ENCODE measurements around the gene HOXA7.
A peak's percentile ranks its signal among the peaks of the same experiment; 100 is the strongest.

The HOXA7 gene

GRCh38 chr7:27198871-27199801 lies 42.7 kb upstream of the HOXA7 start:
- Histone ChIP-seq H3K27me3 (replicated peaks; ENCODE audit: control insufficient read depth, insufficient read depth, low read length) (peaks cover 11% of the 10 kb centered on the region), H3K4me3 (replicated peaks; ENCODE audit: low read depth, low read length) (no peak overlapping the region), H3K36me3 (ENCODE audit: control insufficient read depth, insufficient read depth, low read length) (no peaks in the 10 kb centered on the region)
- TF ChIP-seq CTCF (IDR thresholded peaks at IDR 0.05; ENCODE audit: insufficient read depth, low read length, poor library complexity, severe bottlenecking): no peak
- no peak for DNase-seq (ENCODE audit: extremely low read depth, insufficient read length)

GRCh38 chr7:27198138-27198841 lies 41.8 kb upstream of the HOXA7 start:
- Histone ChIP-seq H3K36me3 (ENCODE audit: control insufficient read depth, insufficient read depth, low read length) (no peaks in the 10 kb centered on the region), H3K27me3 (replicated peaks; ENCODE audit: control insufficient read depth, insufficient read depth, low read length) (peaks cover 15% of the 10 kb centered on the region), H3K4me3 (replicated peaks; ENCODE audit: low read depth, low read length) (no peak overlapping the region)
- no peak for TF ChIP-seq CTCF (IDR thresholded peaks at IDR 0.05; ENCODE audit: insufficient read depth, low read length, poor library complexity, severe bottlenecking)
- DNase-seq (ENCODE audit: extremely low read depth, insufficient read length): no peak

GRCh38 chr7:27197137-27198042 lies 40.9 kb upstream of the HOXA7 start:
- no peak for TF ChIP-seq CTCF (IDR thresholded peaks at IDR 0.05; ENCODE audit: insufficient read depth, low read length, poor library complexity, severe bottlenecking)
- no peak for DNase-seq (ENCODE audit: extremely low read depth, insufficient read length)
- Histone ChIP-seq H3K36me3 (ENCODE audit: control insufficient read depth, insufficient read depth, low read length) (no peaks in the 10 kb centered on the region), H3K27me3 (replicated peaks; ENCODE audit: control insufficient read depth, insufficient read depth, low read length) (peaks cover 15% of the 10 kb centered on the region), H3K4me3 (replicated peaks; ENCODE audit: low read depth, low read length) (no peak overlapping the region)

GRCh38 chr7:27196287-27196767 lies 39.9 kb upstream of the HOXA7 start:
- no peak for DNase-seq (ENCODE audit: extremely low read depth, insufficient read length)
- H3K4me3 ChIP-seq (replicated peaks; ENCODE audit: low read depth, low read length): no peak overlapping the region
- TF ChIP-seq CTCF (IDR thresholded peaks at IDR 0.05; ENCODE audit: insufficient read depth, low read length, poor library complexity, severe bottlenecking): peak; percentile 72
- H3K36me3 ChIP-seq (ENCODE audit: control insufficient read depth, insufficient read depth, low read length): no peaks in the 10 kb centered on the region
- H3K27me3 ChIP-seq (replicated peaks; ENCODE audit: control insufficient read depth, insufficient read depth, low read length): peaks cover 14% of the 10 kb centered on the region

- no peaks in the 10 kb centered on the region for H3K36me3 ChIP-seq (ENCODE audit: control insufficient read depth, insufficient read depth, low read length)
- no peak overlapping the region for H3K4me3 ChIP-seq (replicated peaks; ENCODE audit: low read depth, low read length)
- peaks cover 12% of the 10 kb centered on the region for H3K27me3 ChIP-seq (replicated peaks; ENCODE audit: control insufficient read depth, insufficient read depth, low read length)
- TF ChIP-seq CTCF (IDR thresholded peaks at IDR 0.05; ENCODE audit: insufficient read depth, low read length, poor library complexity, severe bottlenecking): no peak
- DNase-seq (ENCODE audit: extremely low read depth, insufficient read length): no peak
Measured at GRCh38 chr7:27194686-27195379, 38.4 kb upstream of the HOXA7 start.
